ENCODE data around the gene ECSCR. TPM values are rescaled to one million over a fixed set of nuclear protein-coding genes. Genes with fewer than 3 reads are reported as not detected.

The ECSCR gene
- total RNA-seq, 6 experiments from 2014 or later: 1.2 to 5.1 (median 2.3) TPM

DNA sequence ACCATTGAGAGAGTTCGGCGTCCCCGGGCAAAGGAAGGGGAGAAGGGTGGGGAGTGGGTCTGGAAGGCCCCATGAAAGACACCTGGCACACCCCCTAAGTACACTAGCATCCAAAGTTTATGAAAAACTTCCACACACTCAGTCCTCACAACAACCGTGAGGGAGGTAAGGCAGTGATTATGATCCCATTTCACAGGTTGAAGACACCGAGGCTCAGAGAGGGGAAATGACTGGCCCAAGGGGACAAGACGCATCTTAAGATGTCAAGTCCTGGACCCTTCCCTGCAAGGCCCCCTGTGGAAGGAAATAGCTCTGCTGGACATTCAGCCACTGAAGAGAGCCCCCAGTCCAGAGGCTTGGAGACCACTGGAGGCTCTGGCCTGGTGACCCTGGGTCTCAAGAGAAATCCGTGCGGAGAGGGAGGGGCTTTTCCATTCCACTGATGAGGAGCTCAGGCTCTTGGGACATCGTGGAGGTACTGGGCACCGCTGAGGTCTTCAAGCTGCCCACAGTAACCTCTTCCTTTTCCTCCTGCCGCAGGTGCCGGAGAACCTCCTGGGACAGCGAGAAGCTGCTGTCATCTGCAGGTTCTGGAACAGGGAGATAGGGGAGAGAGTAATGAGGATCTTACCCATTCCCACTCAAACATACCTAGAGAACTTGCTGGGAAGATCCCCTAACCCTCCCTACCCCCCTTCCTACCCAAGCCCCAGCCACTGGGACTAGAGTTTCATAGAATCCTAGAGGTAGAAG, 13.5 kb upstream of the ECSCR start:
- H3K27me3 ChIP-seq: no peaks in the 10 kb centered on the region
- DNase-seq: no peak
- H3K9me3 ChIP-seq: no peaks in the 10 kb centered on the region
- no peak overlapping the region for H3K27ac ChIP-seq
- TF ChIP-seq CTCF (IDR thresholded peaks at IDR 0.05) (no peak), POLR2A (IDR thresholded peaks at IDR 0.05) (no peak)
- intact Hi-C loops (cut with DNase I): no loop called here
- no peaks in the 10 kb centered on the region for H3K36me3 ChIP-seq
- 50% methylated on average over 2 of the region's 13 CpGs for WGBS (ENCODE audit: insufficient coverage, low coverage, low lambda C conversion rate, missing lambda C conversion rate)
- no peak overlapping the region for H3K4me3 ChIP-seq
- no peaks in the 10 kb centered on the region for H3K4me1 ChIP-seq
- no peak for ATAC-seq

GRCh38 chr5:139474890-139475791, 12.6 kb upstream of the ECSCR start:
- ATAC-seq: peak in 3 of 4 donors; percentile 22 to 42 (median 36)

DNA sequence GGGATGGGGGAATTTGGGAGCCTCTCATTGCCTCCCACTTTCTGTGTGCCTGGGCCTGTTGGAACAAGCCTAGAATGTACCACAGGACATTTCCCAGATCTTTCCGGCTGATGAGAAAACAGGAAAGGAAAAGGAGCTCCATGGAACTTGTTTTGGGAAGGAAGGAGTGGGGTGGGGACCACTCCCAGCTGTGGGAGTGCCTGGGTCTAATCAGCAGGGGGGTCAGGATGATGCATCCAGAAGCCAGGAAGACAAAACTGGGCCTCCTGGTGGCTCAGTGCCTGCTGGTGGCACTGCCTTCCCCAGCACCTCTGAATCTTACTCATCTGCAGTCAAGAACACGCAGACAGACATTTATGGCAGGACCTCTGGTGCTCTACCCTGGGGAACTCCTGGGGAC, 11.0 kb upstream of the ECSCR start:
- WGBS (ENCODE audit: insufficient coverage, low coverage, low lambda C conversion rate, missing lambda C conversion rate): 43% methylated on average over 1 of the region's 2 CpGs
- ATAC-seq (peak in 2 of 4 donors; percentile 18 to 26), DNase-seq (no peak)
- H3K4me1 ChIP-seq: no peaks in the 10 kb centered on the region
- no peaks in the 10 kb centered on the region for H3K9me3 ChIP-seq
- H3K4me3 ChIP-seq: no peak overlapping the region
- H3K27me3 ChIP-seq: no peaks in the 10 kb centered on the region
- H3K36me3 ChIP-seq: no peaks in the 10 kb centered on the region
- peak overlapping the region in 2 of 3 donors; percentile 4 to 29 for H3K27ac ChIP-seq
- no peak for TF ChIP-seq CTCF (IDR thresholded peaks at IDR 0.05)
- TF ChIP-seq POLR2A (IDR thresholded peaks at IDR 0.05): no peak
- intact Hi-C loops (cut with DNase I): no loop called here

More at GRCh38 chr5:139474890-139475791, 12.6 kb upstream of the ECSCR start:
- H3K9me3 ChIP-seq: no peaks in the 10 kb centered on the region
- DNase-seq: no peak
- TF ChIP-seq POLR2A (IDR thresholded peaks at IDR 0.05) (no peak), CTCF (IDR thresholded peaks at IDR 0.05) (no peak)
- H3K36me3 ChIP-seq: no peaks in the 10 kb centered on the region
- H3K27me3 ChIP-seq: no peaks in the 10 kb centered on the region
- no peak overlapping the region for H3K27ac ChIP-seq
- intact Hi-C loops (cut with DNase I): no loop called here
- WGBS (ENCODE audit: insufficient coverage, low coverage, low lambda C conversion rate, missing lambda C conversion rate): 25% methylated on average over 9 of the region's 13 CpGs
- no peak overlapping the region for H3K4me3 ChIP-seq
- H3K4me1 ChIP-seq: no peaks in the 10 kb centered on the region

DNA sequence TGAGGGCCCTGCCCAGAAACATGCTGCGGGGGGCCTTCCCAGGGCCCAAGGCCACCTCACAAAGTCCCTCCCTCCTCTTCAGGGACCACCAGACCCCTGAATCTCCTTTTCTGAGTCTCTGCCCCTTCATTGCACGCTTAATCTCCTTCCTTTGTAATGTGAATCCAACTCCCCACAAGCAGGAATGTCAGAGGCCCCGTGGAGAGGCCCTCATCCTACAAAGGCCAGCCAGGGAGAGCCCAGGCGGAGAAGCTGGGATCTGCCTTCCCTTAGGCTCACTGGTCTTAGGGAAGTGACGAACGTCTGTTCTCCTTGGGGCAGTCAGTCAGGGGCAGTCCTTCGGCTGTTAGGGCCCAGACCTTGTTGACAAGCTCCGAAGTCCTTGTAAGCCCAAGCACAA, 10.6 kb upstream of the ECSCR start:
- no peaks in the 10 kb centered on the region for H3K4me1 ChIP-seq
- no peaks in the 10 kb centered on the region for H3K36me3 ChIP-seq
- DNase-seq: no peak
- peak in 2 of 4 donors; percentile 27 to 31 for ATAC-seq
- WGBS (ENCODE audit: insufficient coverage, low coverage, low lambda C conversion rate, missing lambda C conversion rate): 56% methylated on average over 3 of the region's 8 CpGs
- H3K9me3 ChIP-seq: no peaks in the 10 kb centered on the region
- no peaks in the 10 kb centered on the region for H3K27me3 ChIP-seq
- no peak overlapping the region for H3K4me3 ChIP-seq
- intact Hi-C loops (cut with DNase I): no loop called here
- H3K27ac ChIP-seq: peak overlapping the region in 2 of 3 donors; percentile 4 to 29
- no peak for TF ChIP-seq CTCF (IDR thresholded peaks at IDR 0.05)
- no peak for TF ChIP-seq POLR2A (IDR thresholded peaks at IDR 0.05)

Data from right lobe of liver (tissue), 6 donors.